Measurements from ENCODE around the gene ACTA2. TPM values are rescaled to one million over a fixed set of nuclear protein-coding genes. Genes with fewer than 3 reads are reported as not detected.

Gene ACTA2
- total RNA-seq, 1 experiment from 2014 or later, result 2.4 TPM

DNA sequence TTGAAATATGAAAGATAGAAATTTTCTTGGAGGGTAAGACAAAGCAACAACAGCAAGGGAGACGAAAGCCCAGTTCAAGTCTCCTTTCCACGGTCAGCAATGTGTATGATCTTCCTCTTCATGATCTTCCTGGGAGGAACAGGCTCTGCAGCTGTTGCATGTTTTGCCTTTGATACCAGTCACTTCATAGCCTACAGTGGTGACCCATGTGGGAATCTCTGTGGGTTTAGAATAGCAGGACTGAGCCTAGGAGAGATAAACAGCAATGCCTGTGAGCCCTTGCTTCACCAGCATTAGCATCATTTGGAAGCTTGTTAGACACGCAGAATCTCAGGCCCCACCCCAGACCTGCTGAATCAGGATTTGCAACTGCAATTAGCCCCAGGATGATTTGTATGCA lies 40.7 kb downstream of the ACTA2 start:
- H3K79me1 ChIP-seq (ENCODE audit: insufficient read depth, low read depth, low read length, poor library complexity, severe bottlenecking), result no peaks in the 10 kb centered on the region

More for the DNA sequence above, 40.7 kb downstream of the ACTA2 start:
- no peak overlapping the region for H3K4me2 ChIP-seq (ENCODE audit: insufficient read depth, insufficient read length, low read length)
- no peak overlapping the region for H2BK120ac ChIP-seq (ENCODE audit: low read depth, low read length, poor library complexity, severe bottlenecking)
- H3K4me1 ChIP-seq (ENCODE audit: insufficient read depth, low read length), result no peaks in the 10 kb centered on the region
- Mint-ChIP-seq H3K4me1 (0 out of 4 replicates have a peak, but pooled peaks cover 0 to 3% of the 10 kb centered on the region in 2 experiments), H3K4me3 (no peak overlapping the region), H3K27me3 (ENCODE audit: low read depth) (no peaks in the 10 kb centered on the region), H3K27ac (no peak overlapping the region), H3K9me3 (no peaks in the 10 kb centered on the region), H3K36me3 (ENCODE audit: insufficient read depth in 1 of 3, low read depth in 3 of 3) (no peaks in the 10 kb centered on the region)
- no peak overlapping the region for H2BK12ac ChIP-seq (ENCODE audit: insufficient read length, low read depth, low read length)
- no peaks in the 10 kb centered on the region for H3K79me2 ChIP-seq (ENCODE audit: insufficient read depth, low read length)
- H4K91ac ChIP-seq (ENCODE audit: insufficient read length, low read depth, low read length), result no peak overlapping the region
- no peak overlapping the region for H3T11ph ChIP-seq (ENCODE audit: low read length)
- WGBS (ENCODE audit: extremely low coverage, insufficient read length, low lambda C conversion rate), result no CpG with 5 or more reads among the region's 3 CpGs
- no peak overlapping the region for H3K27ac ChIP-seq (ENCODE audit: insufficient read length, low read depth, low read length)
- H3K56ac ChIP-seq (ENCODE audit: insufficient read length, low read depth, low read length), result no peak overlapping the region
- no peak overlapping the region for H2AFZ ChIP-seq (ENCODE audit: low read length)
- H2BK15ac ChIP-seq (ENCODE audit: low read depth, low read length), result no peak overlapping the region
- H3K9me3 ChIP-seq (ENCODE audit: control insufficient read depth, low read depth, low read length), result no peaks in the 10 kb centered on the region
- H2BK20ac ChIP-seq (ENCODE audit: low read depth, low read length, poor library complexity, severe bottlenecking), result no peak overlapping the region
- no peak overlapping the region for H3K23ac ChIP-seq (ENCODE audit: insufficient read length, low read depth, low read length)
- no peak overlapping the region for H2AK5ac ChIP-seq (ENCODE audit: insufficient read length, low read length)
- H3K27me3 ChIP-seq (ENCODE audit: insufficient read depth, low read length), result no peaks in the 10 kb centered on the region
- TF ChIP-seq, protein P1, sequence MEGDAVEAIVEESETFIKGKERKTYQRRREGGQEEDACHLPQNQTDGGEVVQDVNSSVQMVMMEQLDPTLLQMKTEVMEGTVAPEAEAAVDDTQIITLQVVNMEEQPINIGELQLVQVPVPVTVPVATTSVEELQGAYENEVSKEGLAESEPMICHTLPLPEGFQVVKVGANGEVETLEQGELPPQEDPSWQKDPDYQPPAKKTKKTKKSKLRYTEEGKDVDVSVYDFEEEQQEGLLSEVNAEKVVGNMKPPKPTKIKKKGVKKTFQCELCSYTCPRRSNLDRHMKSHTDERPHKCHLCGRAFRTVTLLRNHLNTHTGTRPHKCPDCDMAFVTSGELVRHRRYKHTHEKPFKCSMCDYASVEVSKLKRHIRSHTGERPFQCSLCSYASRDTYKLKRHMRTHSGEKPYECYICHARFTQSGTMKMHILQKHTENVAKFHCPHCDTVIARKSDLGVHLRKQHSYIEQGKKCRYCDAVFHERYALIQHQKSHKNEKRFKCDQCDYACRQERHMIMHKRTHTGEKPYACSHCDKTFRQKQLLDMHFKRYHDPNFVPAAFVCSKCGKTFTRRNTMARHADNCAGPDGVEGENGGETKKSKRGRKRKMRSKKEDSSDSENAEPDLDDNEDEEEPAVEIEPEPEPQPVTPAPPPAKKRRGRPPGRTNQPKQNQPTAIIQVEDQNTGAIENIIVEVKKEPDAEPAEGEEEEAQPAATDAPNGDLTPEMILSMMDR (conservative IDR thresholded peaks at IDR 0.05), result no peak
- no peak overlapping the region for H2BK5ac ChIP-seq (ENCODE audit: insufficient read length, low read length)
- H3K4ac ChIP-seq (ENCODE audit: low read depth, low read length), result no peak overlapping the region
- no peak overlapping the region for H3K9ac ChIP-seq (ENCODE audit: extremely low read depth, insufficient read length, low read length)
- no peaks in the 10 kb centered on the region for H4K20me1 ChIP-seq (ENCODE audit: control insufficient read depth, insufficient read depth, insufficient read length)
- peaks cover 3% of the 10 kb centered on the region for H3K23me2 ChIP-seq (ENCODE audit: insufficient read length, low read depth, low read length, poor library complexity, severe bottlenecking)
- H4K5ac ChIP-seq (ENCODE audit: insufficient read length, low read depth, low read length), result no peak overlapping the region
- no peak for DNase-seq
- no peak overlapping the region for H4K8ac ChIP-seq (replicated peaks; ENCODE audit: insufficient read length, low read depth, low read length)
- H3K18ac ChIP-seq (ENCODE audit: insufficient read length, low read depth, low read length), result no peak overlapping the region
- H3K14ac ChIP-seq (ENCODE audit: insufficient read depth, low read length), result no peak overlapping the region
